Lung microvascular endothelial cell (primary cell): ENCODE data around the gene GABARAPL1. TPM values are rescaled to one million over a fixed set of nuclear protein-coding genes. Genes with fewer than 3 reads are reported as not detected.

Experiments
- DNase-seq, 2 donors: peaks; one replicate each; pipeline versions ENCODE4 v3.0.0 to v3.0.0-alpha.2; 2010; ENCODE audit warnings: low read depth in 2 of 2
- total RNA-seq: library from RNA; depleted of rRNA; stranded (reverse); fragments of >200 nt; gene quantifications from 2 replicates; pipeline ENCODE4 v1.2.1, GENCODE V29; 2014

GABARAPL1 gene
- total RNA-seq, 1 donor from 2014 or later, result 159 TPM

GRCh38 chr12:10234562-10234961, 21.9 kb downstream of the GABARAPL1 start:
- no peak for DNase-seq

- peak; percentile 66 to 67 for DNase-seq
Observed at GRCh38 chr12:10235761-10236631, 23.3 kb downstream of the GABARAPL1 start.

DNA sequence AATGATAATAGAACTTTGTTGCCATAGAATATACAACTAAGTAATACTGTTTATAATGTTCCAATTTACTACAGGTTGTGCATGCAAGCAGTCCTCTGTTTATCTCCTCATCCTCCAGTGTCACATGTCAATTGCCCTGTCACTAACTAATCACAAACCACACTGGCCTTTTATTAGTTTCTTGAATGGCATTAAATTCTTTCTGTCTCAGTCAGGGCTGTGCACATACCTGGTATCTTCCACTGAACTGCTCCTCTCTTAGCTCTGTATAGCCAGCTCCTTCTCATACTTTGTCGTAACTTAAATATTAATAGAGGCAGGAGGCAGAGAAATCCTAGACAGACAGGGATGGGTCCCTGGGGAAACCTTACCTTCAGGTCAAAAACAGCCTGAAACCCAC, 24.0 kb downstream of the GABARAPL1 start:
- no peak for DNase-seq

DNA sequence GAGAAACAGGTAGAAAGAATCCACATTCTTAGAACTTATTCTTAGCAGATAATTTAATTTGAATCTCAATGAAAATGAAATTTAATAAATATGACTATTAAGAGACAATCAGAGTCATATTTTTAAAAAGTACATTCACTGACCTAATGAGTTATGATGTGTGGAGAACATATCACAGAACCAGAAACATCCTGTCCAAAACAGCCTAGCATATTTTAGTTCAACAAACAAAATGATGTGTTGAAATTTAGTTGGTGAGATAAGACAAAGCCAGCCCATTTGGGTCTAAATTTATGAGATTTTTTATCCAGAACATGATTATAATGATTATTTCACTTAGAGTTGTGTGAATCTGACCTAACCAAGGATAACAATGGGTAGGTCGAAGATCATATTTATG, 25.8 kb downstream of the GABARAPL1 start:
- DNase-seq, result no peak

- DNase-seq, result no peak
Observed at GRCh38 chr12:10241290-10241689, 28.6 kb downstream of the GABARAPL1 start.

GRCh38 chr12:10241727-10242126, 29.1 kb downstream of the GABARAPL1 start:
- DNase-seq, result peak in 1 of 2 donors; percentile 46

DNA sequence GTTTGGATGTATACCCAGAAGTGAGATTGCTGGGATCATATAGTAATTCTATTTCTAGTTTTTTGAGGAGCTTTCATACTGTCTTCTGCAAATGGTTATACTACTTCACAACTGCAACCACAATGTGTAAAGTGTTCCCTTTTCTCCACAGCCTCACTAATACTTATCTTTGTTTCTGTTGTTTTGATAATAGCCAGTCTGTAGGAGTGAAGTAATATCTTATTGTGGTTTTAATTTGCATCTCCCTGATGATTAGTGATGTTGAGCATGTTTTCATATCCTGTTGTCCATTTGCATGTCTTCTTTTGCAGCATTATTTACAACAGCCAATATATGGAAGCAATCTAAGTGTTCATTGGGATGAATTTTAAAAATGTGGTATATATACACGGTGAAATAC, 29.9 kb downstream of the GABARAPL1 start:
- DNase-seq, result no peak

DNA sequence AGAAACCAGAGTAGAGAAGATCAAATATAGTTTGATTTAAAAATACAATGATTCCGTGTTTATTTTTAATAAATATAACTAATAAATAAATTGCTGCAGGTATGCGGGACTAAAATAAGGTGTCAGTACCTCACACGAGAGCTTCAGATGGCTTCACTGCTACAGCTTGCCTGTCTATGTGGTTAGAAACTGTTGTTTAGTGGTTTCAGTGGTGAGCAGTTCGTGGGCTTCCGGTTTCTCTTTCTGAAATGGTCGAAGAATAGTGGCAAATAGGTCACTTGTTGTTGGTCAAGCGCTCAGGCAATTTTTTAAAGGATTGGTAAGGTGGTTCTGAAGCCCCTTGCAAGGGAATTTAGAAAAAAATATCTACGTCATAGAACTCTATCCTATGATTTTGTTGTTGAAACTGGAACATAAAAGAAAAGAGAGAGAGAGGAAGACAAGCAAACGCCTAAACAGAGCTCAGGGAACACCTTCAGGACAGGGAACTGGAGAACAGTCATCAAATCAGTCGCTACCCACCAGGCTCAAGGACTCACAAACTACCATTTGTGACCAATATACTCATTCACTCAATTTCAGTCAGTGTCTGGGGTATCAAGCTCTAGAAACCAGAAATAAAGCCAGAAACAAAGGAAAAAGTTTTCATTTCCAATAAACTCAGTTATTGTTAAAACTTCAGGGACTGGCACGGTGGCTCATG, 31.3 kb downstream of the GABARAPL1 start:
- no peak for DNase-seq

DNA sequence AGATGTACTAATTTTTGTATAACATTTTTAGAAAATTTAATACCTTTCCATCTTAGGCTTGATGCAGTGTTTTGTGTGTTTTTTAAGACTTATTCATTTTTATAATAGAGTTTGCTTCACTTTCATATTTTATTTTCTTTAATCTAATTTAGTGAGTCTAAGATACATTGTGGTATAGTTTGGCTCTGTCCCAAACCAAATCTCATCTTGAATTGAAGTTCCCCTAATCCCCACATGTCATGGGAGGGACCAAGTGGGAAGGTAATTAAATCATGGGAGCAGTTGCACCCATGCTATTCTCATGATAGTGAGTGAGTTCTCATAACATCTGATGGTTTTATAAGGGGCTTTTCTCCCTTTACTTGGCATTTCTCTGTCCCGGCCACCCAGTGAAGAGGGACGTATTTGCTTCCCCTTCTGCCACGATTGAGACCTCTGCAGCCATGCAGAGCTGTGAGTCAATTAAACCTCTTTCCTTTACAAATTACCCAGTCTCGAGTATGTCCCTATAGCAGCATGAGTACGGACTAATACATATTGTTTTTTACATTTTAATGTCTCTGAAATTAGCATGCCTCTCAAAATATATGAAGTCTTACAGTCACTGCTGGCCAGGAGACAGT, 34.9 kb downstream of the GABARAPL1 start:
- DNase-seq, result no peak

GRCh38 chr12:10249690-10250455, 37.2 kb downstream of the GABARAPL1 start:
- no peak for DNase-seq

DNA sequence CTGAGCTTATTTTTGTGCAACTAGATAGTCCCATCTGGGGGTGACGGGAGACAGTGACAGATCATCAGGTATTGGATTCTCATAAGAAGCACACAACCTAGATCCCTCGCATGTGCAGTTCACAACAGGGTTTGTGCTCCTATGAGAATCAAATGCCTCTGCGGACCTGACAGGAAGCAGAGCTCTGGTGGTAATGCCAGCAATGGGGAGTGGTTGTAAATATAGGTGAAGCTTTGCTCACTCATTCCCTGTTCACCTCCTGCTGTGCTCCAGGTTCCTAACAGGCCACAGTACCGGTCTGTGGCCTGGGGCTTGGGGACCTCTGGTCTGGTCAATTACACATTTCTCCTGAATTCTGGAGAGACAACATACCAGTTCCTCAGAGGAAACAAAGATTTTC, 39.0 kb downstream of the GABARAPL1 start:
- no peak for DNase-seq

DNA sequence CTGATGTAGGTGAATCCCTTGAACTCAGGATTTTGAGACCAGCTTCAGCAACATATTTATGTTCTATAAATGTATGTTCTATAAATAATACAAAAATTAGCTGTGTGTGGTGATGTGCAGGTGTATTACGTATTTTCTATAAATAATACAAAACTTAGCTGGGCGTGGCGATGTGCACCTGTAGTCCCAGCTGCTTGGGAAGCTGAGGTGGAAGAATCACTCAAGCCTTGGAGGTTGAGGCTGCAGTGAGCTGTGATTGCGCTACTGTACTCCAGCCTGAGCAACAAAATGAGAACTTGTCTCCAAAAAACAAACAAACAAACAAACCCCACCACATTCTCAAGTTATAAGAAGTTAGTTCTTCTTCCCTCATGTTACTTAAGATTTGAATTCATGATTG, 39.5 kb downstream of the GABARAPL1 start:
- DNase-seq, result no peak

DNA sequence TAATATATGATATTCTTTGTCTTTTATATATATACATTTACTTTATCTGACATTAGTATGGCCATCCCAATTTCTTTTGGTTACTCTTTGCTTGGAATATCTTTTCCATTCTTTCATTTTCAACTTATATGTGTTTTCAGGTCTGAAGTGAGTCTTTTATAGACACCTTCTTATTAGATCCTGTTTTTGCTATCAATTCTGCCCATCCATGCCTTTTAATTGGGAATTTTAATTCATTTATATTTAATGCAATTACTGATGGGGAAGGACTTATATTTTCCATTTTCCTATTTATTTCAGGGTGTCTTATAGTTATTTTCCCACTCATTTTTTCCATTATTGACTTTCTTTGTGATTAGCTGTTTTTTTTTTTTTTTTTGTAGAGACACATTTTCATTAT, 43.4 kb downstream of the GABARAPL1 start:
- no peak for DNase-seq

GRCh38 chr12:10260927-10261326, 48.2 kb downstream of the GABARAPL1 start:
- no peak for DNase-seq

DNA sequence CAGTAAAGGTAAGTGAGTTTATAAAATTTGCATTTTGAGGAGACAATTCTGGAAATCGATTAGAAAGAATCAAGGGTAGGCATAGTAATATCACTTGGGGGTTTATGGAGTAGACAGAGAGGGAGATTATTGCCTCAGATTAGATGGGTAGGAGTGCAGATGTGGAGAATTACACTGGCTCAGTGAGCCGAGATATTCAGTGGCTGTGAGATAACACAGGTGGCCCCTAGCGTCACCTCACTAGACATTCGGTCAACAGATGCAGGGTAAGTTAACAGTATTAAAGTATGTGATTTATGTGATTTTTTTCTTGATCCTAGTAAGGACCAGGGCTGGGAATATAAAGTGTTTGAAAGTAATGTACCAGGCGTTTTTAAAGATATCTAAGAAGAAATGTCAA, 55.4 kb downstream of the GABARAPL1 start:
- no peak for DNase-seq

DNA sequence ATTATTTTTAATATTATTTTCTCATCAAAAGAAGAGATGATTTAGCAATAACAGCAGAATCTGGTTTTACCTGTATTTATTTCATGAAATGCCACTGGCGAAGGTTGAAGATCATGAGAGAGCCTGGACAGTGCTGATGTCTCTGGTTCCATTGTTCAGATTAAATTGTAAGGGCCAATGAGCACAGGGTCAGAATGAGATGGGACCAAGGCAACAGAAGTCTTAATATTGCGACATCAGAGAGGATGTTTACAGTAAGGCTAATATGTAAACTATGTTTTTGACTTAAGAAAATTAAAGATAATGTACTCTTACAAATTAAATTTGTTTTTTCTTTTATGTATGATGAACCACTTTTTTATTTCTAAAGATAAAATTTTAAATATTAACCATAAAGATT, 59.8 kb downstream of the GABARAPL1 start:
- no peak for DNase-seq

Other genes with a start within 250 kb of the GABARAPL1 start
- gene CLEC12A, start 241.5 kb upstream of the GABARAPL1 start, total RNA-seq, result not detected in 2 replicates
- gene CLEC1B, start 213.8 kb upstream of the GABARAPL1 start, total RNA-seq, result not detected in 2 replicates
- under 0.01 TPM in 1 of 2 replicates, not detected in the other for gene CLEC12B, start 202.2 kb upstream of the GABARAPL1 start, total RNA-seq
- not detected in 2 replicates for gene CLEC9A, start 182.2 kb upstream of the GABARAPL1 start, total RNA-seq
- gene CLEC1A, start 113.9 kb upstream of the GABARAPL1 start, total RNA-seq, result 12.5 and 14.4 TPM in 2 replicates
- 0.20 and 0.22 TPM in 2 replicates for gene CLEC7A, start 82.7 kb upstream of the GABARAPL1 start, total RNA-seq
- not detected in 2 replicates for gene OLR1, start 40.7 kb upstream of the GABARAPL1 start, total RNA-seq
- gene TMEM52B, start 33.8 kb upstream of the GABARAPL1 start, total RNA-seq, result not detected in 2 replicates
- under 0.01 and 0.20 TPM in 2 replicates for gene KLRD1, start 95.0 kb downstream of the GABARAPL1 start, total RNA-seq
- gene KLRK1, start 177.2 kb downstream of the GABARAPL1 start, total RNA-seq, result not detected in 2 replicates
- gene KLRC4, start 196.9 kb downstream of the GABARAPL1 start, total RNA-seq, result not detected in 2 replicates
- gene KLRC3, start 207.7 kb downstream of the GABARAPL1 start, total RNA-seq, result not detected in 2 replicates
- gene KLRC2, start 223.1 kb downstream of the GABARAPL1 start, total RNA-seq, result not detected in 2 replicates
- gene KLRC1, start 240.5 kb downstream of the GABARAPL1 start, total RNA-seq, result not detected in 2 replicates